Suprapubic skin (tissue), 4 donors: ENCODE data around the gene ISG15. TPM values are rescaled to one million over a fixed set of nuclear protein-coding genes. Genes with fewer than 3 reads are reported as not detected.
A peak's percentile ranks its signal among the peaks of the same experiment; 100 is the strongest.
"Not testable (repeated sequence)": the region's sequence is repeated elsewhere in the genome, so short reads cannot be mapped to it uniquely, and the experiment has no call there.

Source experiments
- DNase-seq, 2 donors: peaks; one replicate each; pipeline ENCODE4 v3.0.0-alpha.2; 2019; ENCODE audit warnings: low spot score in 2 of 2
- H3K27ac ChIP-seq: fragments of 200-600 bp; sonication (generic); one replicate; pipeline ENCODE4 v1.5.1; 2019
- H3K27me3 ChIP-seq: fragments of 200-600 bp; sonication (generic); one replicate; pipeline ENCODE4 v1.5.1; 2019
- H3K36me3 ChIP-seq: fragments of 200-600 bp; sonication (generic); one replicate; pipeline ENCODE4 v1.5.1; 2019
- H3K4me1 ChIP-seq: fragments of 200-600 bp; sonication (generic); one replicate; pipeline ENCODE4 v1.5.1; 2019
- H3K4me3 ChIP-seq: fragments of 200-600 bp; sonication (generic); one replicate; pipeline ENCODE4 v1.5.1; 2019; ENCODE audit warnings: mild to moderate bottlenecking
- H3K9me3 ChIP-seq: fragments of 200-600 bp; sonication (generic); one replicate; pipeline ENCODE4 v1.5.1; 2019
- EP300 ChIP-seq: sonication (generic); formaldehyde crosslinking; IDR thresholded peaks from one replicate; pipeline ENCODE4 v1.6.1; 2017; ENCODE audit warnings: antibody characterized with exemption
- POLR2A ChIP-seq, 2 donors: fragments of 450-650 bp; IDR thresholded peaks; one replicate each; pipeline ENCODE4 v1.6.1; 2017; ENCODE audit warnings: antibody characterized with exemption in 2 of 2, mild to moderate bottlenecking in 2 of 2, moderate library complexity in 2 of 2
- POLR2AphosphoS5 ChIP-seq, 3 donors: sonication (generic); formaldehyde crosslinking; IDR thresholded peaks; one replicate each; pipeline ENCODE4 v1.6.1; 2017; ENCODE audit warnings: antibody characterized with exemption in 3 of 3
- WGBS: methylation state at CpG from one replicate; pipeline ENCODE4 v1.1.5; 2018; 5-methylcytosine and 5-hydroxymethylcytosine counted together
- total RNA-seq, 4 donors: library from RNA; depleted of rRNA; stranded (reverse); fragments of >200 nt; gene quantifications; one replicate each; pipeline ENCODE4 v1.1.0, GENCODE V29; 2016
- TF ChIP-seq, protein P1 (sequence below), 2 donors: fragments of 200-600 bp in 1 of 2; fragments of 450-650 bp in 1 of 2; sonication (generic) in 1 of 2; IDR thresholded peaks; one replicate each; pipeline ENCODE4 v1.5.1; 2016 to 2019; ENCODE audit warnings: antibody characterized with exemption in 2 of 2, mild to moderate bottlenecking in 1 of 2, moderate library complexity in 1 of 2

ISG15 gene
- total RNA-seq, 4 donors from 2014 or later = 5.4 to 10.1 (median 7.9) TPM

DNA sequence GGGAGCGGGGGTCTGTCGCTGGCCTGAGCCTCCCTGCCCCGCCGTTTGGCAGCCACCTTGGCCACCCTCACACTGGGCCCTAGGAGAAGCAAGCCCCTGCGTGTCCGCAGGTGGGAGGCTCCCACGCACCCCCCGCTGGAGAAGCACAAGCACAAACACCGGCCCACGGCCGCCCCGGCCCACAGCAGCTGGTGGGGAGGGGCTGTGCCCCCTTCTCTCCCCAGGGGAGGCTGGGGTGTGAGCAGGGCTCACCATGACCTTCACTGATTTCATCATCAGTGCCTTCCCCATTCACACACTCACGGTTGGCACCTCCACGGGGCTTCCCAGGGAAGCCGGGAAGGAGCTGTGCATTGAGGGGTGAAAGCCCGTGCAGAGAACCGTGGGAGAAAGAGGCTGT, 14.5 kb downstream of the ISG15 start:
- Histone ChIP-seq H3K9me3 (no peaks in the 10 kb centered on the region), H3K4me3 (no peak overlapping the region), H3K27me3 (peaks cover 10% of the 10 kb centered on the region), H3K36me3 (no peaks in the 10 kb centered on the region), H3K4me1 (peaks cover 43% of the 10 kb centered on the region), H3K27ac (no peak overlapping the region)
- DNase-seq = no peak
- WGBS = 67% methylated on average over 8 of the region's 17 CpGs
- TF ChIP-seq, protein P1, sequence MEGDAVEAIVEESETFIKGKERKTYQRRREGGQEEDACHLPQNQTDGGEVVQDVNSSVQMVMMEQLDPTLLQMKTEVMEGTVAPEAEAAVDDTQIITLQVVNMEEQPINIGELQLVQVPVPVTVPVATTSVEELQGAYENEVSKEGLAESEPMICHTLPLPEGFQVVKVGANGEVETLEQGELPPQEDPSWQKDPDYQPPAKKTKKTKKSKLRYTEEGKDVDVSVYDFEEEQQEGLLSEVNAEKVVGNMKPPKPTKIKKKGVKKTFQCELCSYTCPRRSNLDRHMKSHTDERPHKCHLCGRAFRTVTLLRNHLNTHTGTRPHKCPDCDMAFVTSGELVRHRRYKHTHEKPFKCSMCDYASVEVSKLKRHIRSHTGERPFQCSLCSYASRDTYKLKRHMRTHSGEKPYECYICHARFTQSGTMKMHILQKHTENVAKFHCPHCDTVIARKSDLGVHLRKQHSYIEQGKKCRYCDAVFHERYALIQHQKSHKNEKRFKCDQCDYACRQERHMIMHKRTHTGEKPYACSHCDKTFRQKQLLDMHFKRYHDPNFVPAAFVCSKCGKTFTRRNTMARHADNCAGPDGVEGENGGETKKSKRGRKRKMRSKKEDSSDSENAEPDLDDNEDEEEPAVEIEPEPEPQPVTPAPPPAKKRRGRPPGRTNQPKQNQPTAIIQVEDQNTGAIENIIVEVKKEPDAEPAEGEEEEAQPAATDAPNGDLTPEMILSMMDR (IDR thresholded peaks at IDR 0.05) = no peak
- TF ChIP-seq POLR2A (IDR thresholded peaks at IDR 0.05) = no peak
- TF ChIP-seq POLR2AphosphoS5 (IDR thresholded peaks at IDR 0.05) = no peak
- TF ChIP-seq EP300 = no peak

DNA sequence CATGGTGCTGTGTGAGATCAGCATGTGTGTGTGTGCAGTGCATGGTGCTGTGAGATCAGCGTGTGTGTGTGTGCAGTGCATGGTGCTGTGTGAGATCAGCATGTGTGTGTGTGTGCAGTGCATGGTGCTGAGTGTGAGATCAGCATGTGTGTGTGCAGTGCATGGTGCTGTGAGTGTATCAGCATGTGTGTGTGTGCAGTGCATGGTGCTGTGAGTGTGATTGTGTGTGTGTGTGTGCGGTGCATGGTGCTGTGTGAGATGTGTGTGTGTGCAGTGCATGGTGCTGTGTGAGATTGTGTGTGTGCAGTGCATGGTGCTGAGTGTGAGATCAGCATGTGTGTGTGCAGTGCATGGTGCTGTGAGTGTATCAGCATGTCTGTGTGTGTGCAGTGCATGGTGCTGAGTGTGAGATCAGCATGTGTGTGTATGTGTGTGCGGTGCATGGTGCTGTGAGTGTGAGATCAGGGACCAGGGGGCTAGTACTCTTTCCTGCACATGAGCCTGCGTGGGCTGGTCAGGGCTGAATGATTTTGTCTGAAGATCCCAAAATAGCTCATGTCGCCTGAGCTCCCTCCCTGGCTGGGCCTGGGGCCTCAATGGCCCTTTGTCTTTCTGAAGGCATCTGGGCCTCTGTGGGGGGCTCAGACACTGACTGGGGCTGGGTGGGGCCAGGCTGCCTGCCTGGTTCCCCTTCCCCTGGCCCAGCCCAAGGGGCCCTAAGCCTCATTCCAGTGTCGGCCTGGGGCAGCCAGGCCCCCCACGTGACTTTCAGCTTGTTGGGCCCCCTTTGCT, 17.8 kb downstream of the ISG15 start:
- Histone ChIP-seq H3K4me1 (peaks cover 37% of the 10 kb centered on the region), H3K27me3 (peaks cover 38% of the 10 kb centered on the region)
- H3K36me3 ChIP-seq, H3K9me3 ChIP-seq, H3K4me3 ChIP-seq, H3K27ac ChIP-seq, DNase-seq: not testable (repeated sequence)
- 88% methylated on average over 5 of the region's 7 CpGs for WGBS

DNA sequence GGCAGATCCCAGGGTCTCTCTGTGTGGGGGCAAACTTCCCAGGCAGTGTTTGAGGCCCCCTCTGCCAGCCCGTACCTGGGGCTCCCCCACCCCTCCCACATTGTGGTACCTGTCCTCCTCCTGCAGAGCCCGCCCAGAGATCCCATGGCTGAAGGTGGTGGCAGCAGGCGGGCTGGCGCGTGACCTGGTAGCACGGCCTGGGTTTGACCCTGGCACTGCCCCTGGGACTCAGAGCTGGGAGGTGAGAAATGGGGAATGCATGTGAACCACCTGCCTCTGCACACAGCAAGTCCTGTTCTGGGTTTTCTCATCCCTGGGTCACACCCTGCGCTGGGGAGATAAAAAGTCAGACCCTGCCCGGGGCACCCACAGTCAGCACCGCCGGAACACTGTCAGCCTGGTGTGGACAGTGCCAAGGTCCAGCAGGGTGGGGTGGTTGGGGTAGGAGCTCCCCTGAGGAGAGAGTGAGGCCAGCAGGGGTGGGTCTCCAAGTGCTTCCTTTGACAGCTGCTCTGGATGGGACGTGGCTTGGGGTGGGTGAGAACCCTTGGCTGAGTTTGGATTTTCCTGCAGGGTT, 18.4 kb downstream of the ISG15 start:
- DNase-seq = no peak
- no peaks in the 10 kb centered on the region for H3K36me3 ChIP-seq

DNA sequence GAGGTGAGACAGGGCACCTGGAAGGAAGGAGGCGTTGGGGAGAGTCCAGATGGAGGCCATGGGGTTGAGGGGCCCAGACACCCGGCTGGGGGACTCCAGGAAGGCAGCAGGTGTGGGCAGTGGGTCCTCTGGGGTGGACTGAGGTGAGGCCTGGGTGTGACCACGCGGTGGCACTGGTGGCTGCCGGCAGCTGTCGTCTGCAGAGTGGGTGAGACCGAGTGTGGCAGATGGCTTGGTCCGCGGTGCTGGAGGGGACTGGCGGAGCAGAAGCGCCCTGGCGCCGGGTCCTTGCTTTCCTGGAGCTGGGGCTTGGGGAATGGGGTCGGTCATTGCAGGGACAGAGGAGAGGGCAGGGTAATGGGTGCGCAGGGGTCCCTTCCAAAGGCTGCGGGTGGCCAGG, 19.1 kb downstream of the ISG15 start:
- peaks cover 42% of the 10 kb centered on the region for H3K27me3 ChIP-seq
- DNase-seq = no peak

More for the DNA sequence above, 18.4 kb downstream of the ISG15 start:
- WGBS = 75% methylated on average over 11 of the region's 11 CpGs
- H3K4me1 ChIP-seq = peaks cover 35% of the 10 kb centered on the region
- H3K27me3 ChIP-seq = peaks cover 38% of the 10 kb centered on the region
- H3K9me3 ChIP-seq = no peaks in the 10 kb centered on the region
- TF ChIP-seq, protein P1 (IDR thresholded peaks at IDR 0.05) = no peak
- TF ChIP-seq POLR2A (IDR thresholded peaks at IDR 0.05) (no peak), POLR2AphosphoS5 (IDR thresholded peaks at IDR 0.05) (no peak), EP300 (no peak)
- no peak overlapping the region for H3K4me3 ChIP-seq
- H3K27ac ChIP-seq = no peak overlapping the region

DNA sequence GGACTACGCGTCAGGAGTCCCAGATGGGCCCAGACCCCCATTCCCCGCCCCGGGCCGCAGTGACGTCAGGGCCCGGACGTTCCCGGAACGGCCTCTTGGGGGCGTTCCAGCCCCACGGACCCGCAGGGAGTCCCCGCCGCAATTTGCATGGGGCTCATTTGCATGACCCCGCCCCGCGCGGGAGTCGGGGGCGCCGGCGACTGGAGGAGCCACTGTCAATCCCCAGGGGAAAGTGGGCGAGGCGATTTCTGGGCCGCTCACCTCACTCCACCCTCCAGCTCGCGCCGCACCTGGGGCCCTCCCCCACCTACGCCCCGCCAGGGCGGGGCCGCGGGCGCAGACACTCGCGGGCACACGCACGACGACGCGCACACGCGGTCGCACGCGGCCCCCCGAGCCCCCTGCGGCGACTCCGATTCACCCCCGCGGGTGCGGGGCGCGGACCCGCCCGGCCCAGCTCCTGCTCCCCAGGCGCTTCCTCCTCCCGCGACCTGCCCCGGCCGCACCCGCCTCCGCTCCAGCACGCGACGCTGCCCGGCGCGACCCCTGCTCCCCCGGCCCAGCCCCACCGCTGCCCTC, 19.8 kb downstream of the ISG15 start:
- WGBS = 5% methylated on average over 31 of the region's 73 CpGs
- Histone ChIP-seq H3K27ac (no peak overlapping the region), H3K27me3 (peaks cover 46% of the 10 kb centered on the region), H3K36me3 (no peaks in the 10 kb centered on the region), H3K4me1 (peaks cover 39% of the 10 kb centered on the region), H3K4me3 (peak overlapping the region; percentile 48), H3K9me3 (no peaks in the 10 kb centered on the region)
- DNase-seq = peak in 1 of 2 donors; percentile 88
- TF ChIP-seq, protein P1 (IDR thresholded peaks at IDR 0.05) = peak; percentile 38 to 74
- TF ChIP-seq POLR2AphosphoS5 (IDR thresholded peaks at IDR 0.05) = no peak

More for the DNA sequence above, 19.1 kb downstream of the ISG15 start:
- no peaks in the 10 kb centered on the region for H3K9me3 ChIP-seq
- TF ChIP-seq EP300 (no peak), POLR2AphosphoS5 (IDR thresholded peaks at IDR 0.05) (no peak), POLR2A (IDR thresholded peaks at IDR 0.05) (no peak)
- TF ChIP-seq, protein P1 (IDR thresholded peaks at IDR 0.05) = no peak
- H3K4me1 ChIP-seq = peaks cover 38% of the 10 kb centered on the region
- no peak overlapping the region for H3K27ac ChIP-seq
- WGBS = 42% methylated on average over 16 of the region's 16 CpGs
- peak overlapping the region; percentile 48 for H3K4me3 ChIP-seq
- H3K36me3 ChIP-seq = no peaks in the 10 kb centered on the region
